ENCODE results near the gene ARHGEF25. TPM values are rescaled to one million over a fixed set of nuclear protein-coding genes. Genes with fewer than 3 reads are reported as not detected.

Gene ARHGEF25
- total RNA-seq, 2 donors from 2014 or later: 12.7 to 20.1 TPM

GRCh38 chr12:57606821-57607220 lies 4.4 kb upstream of the ARHGEF25 start:
- Histone ChIP-seq H3K27ac (ENCODE audit: low read depth, low read length) (no peak overlapping the region), H3K4me1 (ENCODE audit: control insufficient read depth, insufficient read depth, low read length) (peaks cover 7% of the 10 kb centered on the region), H3K9ac (ENCODE audit: extremely low read depth, low read length, poor library complexity, severe bottlenecking) (no peak overlapping the region), H3K27me3 (ENCODE audit: control insufficient read depth, insufficient read depth, low read length, poor library complexity, severe bottlenecking) (peaks cover 15% of the 10 kb centered on the region), H3K9me3 (ENCODE audit: control insufficient read depth, low read length) (no peaks in the 10 kb centered on the region), H3K36me3 (ENCODE audit: control insufficient read depth, insufficient read depth, low read length) (peaks cover 16% of the 10 kb centered on the region), H3K4me3 (ENCODE audit: low read length) (no peak overlapping the region)
- peaks cover 26% of the 10 kb centered on the region for H3K4me1 Mint-ChIP-seq
- DNase-seq: no peak
- H3K4me3 Mint-ChIP-seq: no peak overlapping the region
- TF ChIP-seq, protein P1, sequence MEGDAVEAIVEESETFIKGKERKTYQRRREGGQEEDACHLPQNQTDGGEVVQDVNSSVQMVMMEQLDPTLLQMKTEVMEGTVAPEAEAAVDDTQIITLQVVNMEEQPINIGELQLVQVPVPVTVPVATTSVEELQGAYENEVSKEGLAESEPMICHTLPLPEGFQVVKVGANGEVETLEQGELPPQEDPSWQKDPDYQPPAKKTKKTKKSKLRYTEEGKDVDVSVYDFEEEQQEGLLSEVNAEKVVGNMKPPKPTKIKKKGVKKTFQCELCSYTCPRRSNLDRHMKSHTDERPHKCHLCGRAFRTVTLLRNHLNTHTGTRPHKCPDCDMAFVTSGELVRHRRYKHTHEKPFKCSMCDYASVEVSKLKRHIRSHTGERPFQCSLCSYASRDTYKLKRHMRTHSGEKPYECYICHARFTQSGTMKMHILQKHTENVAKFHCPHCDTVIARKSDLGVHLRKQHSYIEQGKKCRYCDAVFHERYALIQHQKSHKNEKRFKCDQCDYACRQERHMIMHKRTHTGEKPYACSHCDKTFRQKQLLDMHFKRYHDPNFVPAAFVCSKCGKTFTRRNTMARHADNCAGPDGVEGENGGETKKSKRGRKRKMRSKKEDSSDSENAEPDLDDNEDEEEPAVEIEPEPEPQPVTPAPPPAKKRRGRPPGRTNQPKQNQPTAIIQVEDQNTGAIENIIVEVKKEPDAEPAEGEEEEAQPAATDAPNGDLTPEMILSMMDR (conservative IDR thresholded peaks at IDR 0.05): no peak
- peaks cover 16% of the 10 kb centered on the region for H3K27me3 Mint-ChIP-seq (ENCODE audit: insufficient read depth)
- WGBS, 2 experiments (ENCODE audit: insufficient coverage in 1 of 2, insufficient read length in 1 of 2): 90 to 92% methylated on average over 2 to 11 of the region's 11 CpGs
- no peak overlapping the region for H3K27ac Mint-ChIP-seq
- H3K36me3 Mint-ChIP-seq (ENCODE audit: low read depth): peaks cover 23% of the 10 kb centered on the region
- H3K9me3 Mint-ChIP-seq: no peaks in the 10 kb centered on the region

DNA sequence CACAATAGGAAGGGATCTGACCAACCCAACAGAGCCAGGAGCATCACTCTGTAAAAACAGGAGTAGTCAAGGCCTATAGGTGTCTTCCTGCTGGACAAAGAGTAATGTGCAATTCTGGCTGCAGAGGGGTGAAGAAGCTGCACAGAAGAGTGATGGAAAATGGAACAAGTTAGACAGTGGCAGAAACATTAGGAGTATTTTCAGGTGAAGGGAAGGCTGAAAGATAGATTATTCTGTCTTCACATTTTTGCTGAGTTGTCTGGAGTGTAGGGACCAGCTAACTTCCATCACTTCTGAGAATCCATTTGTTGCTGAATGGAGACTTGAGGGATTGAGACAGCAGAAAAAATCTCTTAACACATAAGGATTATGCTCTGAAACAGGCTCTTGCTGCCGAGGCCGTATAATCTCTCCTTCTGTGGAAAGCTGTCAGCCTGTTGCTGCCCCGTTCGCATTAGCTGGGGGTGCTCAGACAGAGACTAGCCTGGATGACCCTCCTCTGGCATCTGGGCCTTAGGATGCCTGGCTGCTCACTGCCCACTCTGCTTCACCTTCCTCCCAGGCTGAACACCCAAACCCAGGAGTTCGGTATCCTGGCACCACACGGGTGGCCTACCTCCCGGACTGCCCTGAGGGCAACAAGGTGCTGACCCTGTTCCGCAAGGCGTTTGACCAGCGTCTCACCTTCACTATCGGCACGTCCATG lies 3.1 kb upstream of the ARHGEF25 start:
- TF ChIP-seq, protein P1 (conservative IDR thresholded peaks at IDR 0.05): no peak
- no peak overlapping the region for H3K4me3 ChIP-seq (ENCODE audit: low read length)
- H3K27me3 Mint-ChIP-seq (ENCODE audit: insufficient read depth): peaks cover 29% of the 10 kb centered on the region
- no peak overlapping the region for H3K27ac Mint-ChIP-seq
- H3K4me1 ChIP-seq (ENCODE audit: control insufficient read depth, insufficient read depth, low read length): peaks cover 7% of the 10 kb centered on the region
- H3K9ac ChIP-seq (ENCODE audit: extremely low read depth, low read length, poor library complexity, severe bottlenecking): no peak overlapping the region
- peaks cover 4% of the 10 kb centered on the region for H3K36me3 ChIP-seq (ENCODE audit: control insufficient read depth, insufficient read depth, low read length)
- peaks cover 16% of the 10 kb centered on the region for H3K36me3 Mint-ChIP-seq (ENCODE audit: low read depth)
- no peak overlapping the region for H3K27ac ChIP-seq (ENCODE audit: low read depth, low read length)
- H3K9me3 Mint-ChIP-seq: no peaks in the 10 kb centered on the region
- peaks cover 22% of the 10 kb centered on the region for H3K27me3 ChIP-seq (ENCODE audit: control insufficient read depth, insufficient read depth, low read length, poor library complexity, severe bottlenecking)
- 88 to 92% methylated on average over 12 of the region's 12 CpGs for WGBS, 2 experiments (ENCODE audit: insufficient coverage in 1 of 2, insufficient read length in 1 of 2)
- peaks cover 26% of the 10 kb centered on the region for H3K4me1 Mint-ChIP-seq
- H3K4me3 Mint-ChIP-seq: no peak overlapping the region
- no peaks in the 10 kb centered on the region for H3K9me3 ChIP-seq (ENCODE audit: control insufficient read depth, low read length)
- no peak for DNase-seq

DNA sequence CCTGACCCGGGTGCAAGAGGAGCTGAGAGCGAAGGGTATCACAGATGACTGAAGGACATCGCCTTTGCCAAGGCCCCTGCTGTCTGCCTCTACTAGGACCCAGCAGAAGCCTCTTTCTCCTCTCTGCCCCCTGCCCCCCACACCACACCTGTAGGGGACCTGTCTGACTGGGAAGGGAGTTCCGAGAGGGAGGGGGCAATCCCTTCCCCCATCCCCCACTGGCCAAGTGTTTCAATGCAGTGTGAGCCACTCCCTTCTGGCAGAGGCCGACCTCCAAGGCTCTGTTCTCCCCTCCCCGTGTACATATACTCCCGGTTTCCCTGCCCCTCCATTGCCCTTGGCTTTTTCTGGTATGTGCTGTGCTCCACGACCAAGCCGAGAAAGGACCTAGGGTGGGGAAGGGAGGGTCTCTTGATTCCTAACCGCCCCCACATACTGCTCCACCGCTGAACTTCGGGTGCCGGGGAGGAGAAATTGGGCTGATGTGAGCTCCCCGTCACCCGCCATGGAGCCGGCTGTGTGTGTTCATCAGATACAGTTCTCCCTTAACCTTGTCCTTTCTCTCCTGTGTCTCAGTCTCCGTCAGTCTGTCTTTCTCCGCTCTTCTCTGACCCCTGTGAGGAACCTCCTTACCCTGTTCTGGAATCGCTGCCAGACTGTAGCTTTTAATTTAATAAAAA lies 2.0 kb upstream of the ARHGEF25 start:
- H3K27ac Mint-ChIP-seq: no peak overlapping the region
- H3K27me3 ChIP-seq (ENCODE audit: control insufficient read depth, insufficient read depth, low read length, poor library complexity, severe bottlenecking): peaks cover 22% of the 10 kb centered on the region
- WGBS, 2 experiments (ENCODE audit: insufficient coverage in 1 of 2, insufficient read length in 1 of 2): 47 to 57% methylated on average over 4 to 18 of the region's 19 CpGs

More for the DNA sequence above, 2.0 kb upstream of the ARHGEF25 start:
- Histone ChIP-seq H3K9me3 (ENCODE audit: control insufficient read depth, low read length) (no peaks in the 10 kb centered on the region), H3K4me1 (ENCODE audit: control insufficient read depth, insufficient read depth, low read length) (peaks cover 4% of the 10 kb centered on the region), H3K36me3 (ENCODE audit: control insufficient read depth, insufficient read depth, low read length) (peaks cover 4% of the 10 kb centered on the region), H3K27ac (ENCODE audit: low read depth, low read length) (no peak overlapping the region), H3K9ac (ENCODE audit: extremely low read depth, low read length, poor library complexity, severe bottlenecking) (no peak overlapping the region), H3K4me3 (ENCODE audit: low read length) (no peak overlapping the region)
- Mint-ChIP-seq H3K27me3 (ENCODE audit: insufficient read depth) (peaks cover 40% of the 10 kb centered on the region), H3K4me3 (peak overlapping the region; percentile 63), H3K9me3 (no peaks in the 10 kb centered on the region), H3K4me1 (peaks cover 17% of the 10 kb centered on the region), H3K36me3 (ENCODE audit: low read depth) (peaks cover 20% of the 10 kb centered on the region)
- peak; percentile 80 for DNase-seq
- TF ChIP-seq, protein P1 (conservative IDR thresholded peaks at IDR 0.05): no peak

Measured in endodermal cell (in vitro differentiated cells).